Measurements from ENCODE around the gene EP400.
"Not testable (repeated sequence)": the region's sequence is repeated elsewhere in the genome, so short reads cannot be mapped to it uniquely, and the experiment has no call there.

Gene EP400

DNA sequence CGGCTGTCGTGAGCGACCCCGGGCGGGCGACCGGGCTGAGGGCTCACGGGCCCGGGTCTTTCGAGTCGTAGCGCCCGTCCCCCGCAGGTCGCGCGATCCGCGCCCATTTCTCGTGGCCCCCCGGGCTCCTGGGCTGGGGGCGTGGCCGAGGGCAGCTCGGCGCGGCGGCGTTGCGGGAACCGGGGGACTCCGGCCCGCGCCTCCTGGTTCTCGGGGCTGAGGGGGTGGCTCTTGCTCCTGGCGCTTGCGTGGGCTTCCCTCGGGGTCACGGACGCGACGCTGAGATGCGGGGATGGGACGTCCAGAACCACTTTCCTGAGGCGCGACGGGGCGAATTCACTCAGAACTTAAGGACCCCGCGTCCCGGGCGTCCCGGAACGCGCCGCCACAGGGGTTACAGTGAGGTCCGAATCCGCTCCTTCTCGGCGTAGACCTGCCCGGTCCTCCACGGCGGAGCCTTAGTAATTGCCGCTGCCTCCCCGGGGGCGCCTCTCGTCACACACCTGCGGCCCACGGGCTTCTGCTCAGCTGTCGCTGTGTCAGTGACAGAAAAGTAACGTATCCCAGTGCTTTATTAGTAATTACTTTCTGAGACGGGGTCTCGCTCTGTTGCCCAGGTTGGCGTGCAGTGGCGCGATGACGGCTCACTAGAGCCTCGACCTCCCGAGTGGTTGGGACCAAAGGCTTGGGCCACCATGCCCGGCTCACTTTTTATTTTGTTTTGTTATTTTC lies 606 bp downstream of the EP400 start:
- no peak for DNase-seq (ENCODE audit: low read depth in 2 of 2)

DNA sequence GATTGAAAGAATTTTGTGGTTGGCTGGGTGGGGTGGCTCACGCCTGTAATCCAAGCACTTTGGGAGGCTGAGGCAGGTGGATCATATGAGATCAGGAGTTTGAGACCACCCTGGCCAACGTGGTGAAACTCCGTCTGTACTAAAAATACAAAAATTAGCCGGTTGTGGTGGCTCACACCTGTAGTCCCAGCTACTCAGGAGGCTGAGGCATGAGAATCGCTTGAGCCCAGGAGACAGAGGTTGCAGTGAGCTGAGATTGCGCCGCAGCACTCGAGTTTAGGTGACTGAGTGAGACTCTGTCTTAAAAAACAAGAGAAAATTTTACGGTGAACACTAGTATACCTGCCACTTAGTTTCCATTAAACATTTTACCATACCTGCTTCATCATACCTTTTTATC lies 4.1 kb downstream of the EP400 start:
- not testable (repeated sequence) for DNase-seq (ENCODE audit: low read depth in 2 of 2)

DNA sequence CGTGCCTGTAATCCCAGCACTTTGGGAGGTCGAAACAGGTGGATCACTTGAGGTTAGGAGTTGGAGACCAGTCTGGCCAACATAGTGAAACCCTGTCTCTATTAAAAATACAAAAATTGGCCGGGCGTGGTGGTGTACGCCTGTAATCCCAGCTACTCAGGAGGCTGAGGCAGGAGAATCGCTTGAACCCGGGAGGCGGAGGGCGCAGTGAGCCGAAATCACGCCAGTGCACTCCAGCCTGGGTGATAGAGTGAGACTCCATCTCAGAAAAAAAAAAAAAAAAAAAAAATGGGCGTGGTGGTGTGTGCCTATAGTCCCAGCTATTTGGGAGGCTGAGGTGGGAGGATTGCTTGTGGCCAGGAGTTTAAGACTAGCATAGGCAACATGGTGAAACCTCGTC lies 4.7 kb downstream of the EP400 start:
- DNase-seq (ENCODE audit: low read depth in 2 of 2) = not testable (repeated sequence)

DNA sequence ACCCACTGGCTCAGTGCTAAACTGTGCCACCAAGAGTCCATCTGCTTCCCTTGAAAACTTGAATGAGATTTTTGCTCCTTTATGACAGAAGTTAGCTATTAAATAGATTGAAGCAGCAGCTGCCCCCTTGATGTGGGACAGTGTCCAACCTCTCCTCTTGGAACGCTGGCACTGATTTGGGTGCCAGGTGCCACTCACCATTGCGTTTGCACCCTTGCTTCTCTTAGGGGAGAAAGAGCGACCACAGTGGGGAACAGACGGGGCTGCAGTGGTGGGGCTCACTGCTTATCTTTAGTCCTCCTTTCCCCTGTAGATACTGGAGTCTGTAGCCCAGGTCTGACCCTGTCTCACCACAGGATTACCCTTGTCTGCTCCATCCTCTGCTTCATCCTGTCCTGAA lies 9.4 kb downstream of the EP400 start:
- DNase-seq (ENCODE audit: low read depth in 2 of 2) = no peak

DNA sequence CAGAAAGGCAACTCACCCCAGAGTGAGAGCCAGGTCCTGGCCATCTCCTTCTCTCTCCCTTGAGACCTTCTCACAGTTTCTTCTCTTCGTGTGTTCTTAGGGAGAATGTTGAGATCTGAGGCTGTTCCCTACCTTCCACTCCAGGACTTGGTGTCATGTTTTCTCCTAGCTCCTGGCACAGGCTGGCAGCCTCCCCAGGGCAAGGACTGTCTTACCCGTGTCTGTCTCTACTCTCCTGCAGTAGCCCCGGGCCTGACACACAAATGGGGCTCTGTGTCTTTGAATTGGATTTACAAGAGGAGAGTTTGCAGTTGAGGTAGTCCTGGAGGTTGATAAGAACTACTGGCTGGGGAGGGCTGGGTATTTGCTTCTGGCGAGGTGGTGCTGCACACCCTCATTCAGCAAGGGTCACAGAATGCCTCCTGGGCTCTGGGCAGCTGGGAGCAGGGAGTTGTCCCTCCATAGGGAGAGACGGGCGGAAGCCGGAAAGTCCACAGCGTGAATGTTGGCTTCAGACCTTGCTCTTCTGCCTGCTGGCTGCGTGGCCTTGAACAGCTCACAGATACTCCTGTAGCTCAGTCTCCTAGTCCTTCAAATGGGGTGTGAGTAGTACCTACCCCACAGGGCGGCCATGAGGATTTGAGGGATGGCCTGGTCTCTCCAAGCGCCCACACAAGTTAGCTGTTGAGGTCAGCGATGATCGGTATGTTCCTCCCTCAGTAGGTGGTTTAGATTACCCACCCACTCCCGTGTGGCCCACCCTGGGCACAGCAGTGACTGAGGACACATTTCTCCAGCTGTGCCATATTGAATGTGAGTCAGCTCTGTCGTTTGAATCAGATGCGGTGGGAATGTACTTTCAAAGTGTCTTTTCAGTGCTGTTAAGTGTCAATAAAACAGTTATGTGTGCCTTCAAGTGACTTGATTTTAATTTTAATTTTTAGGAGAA lies 10.2 kb downstream of the EP400 start:
- DNase-seq (ENCODE audit: low read depth in 2 of 2) = no peak

DNA sequence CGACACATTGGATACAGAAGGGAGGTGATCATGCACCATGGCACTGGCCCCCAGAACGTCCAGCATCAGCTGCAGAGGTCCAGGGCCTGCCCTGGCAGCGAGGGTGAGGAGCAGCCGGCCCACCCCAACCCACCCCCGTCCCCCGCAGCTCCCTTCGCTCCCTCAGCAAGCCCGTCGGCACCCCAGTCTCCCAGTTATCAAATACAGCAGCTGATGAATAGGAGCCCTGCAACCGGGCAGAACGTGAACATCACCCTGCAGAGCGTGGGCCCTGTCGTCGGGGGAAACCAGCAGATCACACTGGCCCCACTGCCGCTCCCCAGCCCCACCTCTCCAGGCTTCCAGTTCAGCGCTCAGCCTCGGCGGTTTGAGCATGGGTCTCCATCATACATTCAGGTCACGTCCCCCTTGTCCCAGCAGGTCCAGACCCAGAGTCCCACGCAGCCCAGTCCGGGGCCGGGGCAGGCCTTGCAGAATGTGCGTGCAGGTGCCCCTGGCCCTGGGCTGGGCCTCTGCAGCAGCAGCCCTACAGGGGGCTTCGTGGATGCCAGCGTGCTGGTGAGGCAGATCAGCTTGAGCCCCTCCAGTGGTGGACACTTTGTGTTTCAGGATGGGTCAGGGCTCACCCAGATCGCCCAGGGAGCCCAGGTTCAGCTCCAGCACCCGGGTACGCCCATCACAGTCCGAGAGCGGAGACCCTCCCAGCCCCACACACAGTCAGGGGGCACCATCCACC lies 11.0 kb downstream of the EP400 start:
- not testable (repeated sequence) for DNase-seq (ENCODE audit: low read depth in 2 of 2)

DNA sequence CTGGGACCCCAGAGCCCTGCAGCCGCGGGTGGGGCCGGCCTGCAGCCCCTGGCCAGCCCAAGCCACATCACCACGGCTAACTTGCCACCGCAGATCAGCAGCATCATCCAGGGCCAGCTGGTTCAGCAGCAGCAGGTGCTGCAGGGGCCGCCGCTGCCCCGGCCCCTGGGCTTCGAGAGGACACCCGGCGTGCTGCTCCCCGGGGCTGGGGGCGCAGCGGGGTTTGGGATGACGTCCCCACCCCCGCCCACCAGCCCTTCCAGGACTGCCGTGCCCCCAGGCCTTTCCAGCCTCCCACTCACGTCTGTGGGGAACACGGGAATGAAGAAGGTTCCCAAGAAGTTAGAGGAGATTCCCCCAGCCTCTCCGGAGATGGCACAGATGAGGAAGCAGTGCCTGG lies 11.6 kb downstream of the EP400 start:
- DNase-seq (ENCODE audit: low read depth in 2 of 2) = not testable (repeated sequence)

DNA sequence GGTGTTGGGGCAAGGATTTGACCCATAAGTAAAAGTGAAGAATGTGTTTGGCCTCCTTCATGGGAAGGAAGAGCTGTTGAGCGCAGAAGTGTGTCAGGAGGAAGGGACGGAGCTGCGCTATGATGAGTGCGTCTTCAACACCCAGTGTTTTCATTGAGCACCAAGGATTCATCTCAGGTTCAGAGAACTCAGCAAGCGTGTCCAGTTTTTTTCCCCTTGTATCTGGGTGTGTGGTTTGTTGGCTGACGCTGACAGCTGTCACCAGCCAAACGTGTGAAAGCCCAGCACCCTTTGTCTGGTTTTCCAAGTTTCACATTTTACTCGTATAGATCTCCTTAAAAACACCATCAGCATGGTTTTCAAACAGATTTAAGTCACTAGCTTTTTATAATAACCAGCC lies 12.3 kb downstream of the EP400 start:
- DNase-seq (ENCODE audit: low read depth in 2 of 2) = no peak

DNA sequence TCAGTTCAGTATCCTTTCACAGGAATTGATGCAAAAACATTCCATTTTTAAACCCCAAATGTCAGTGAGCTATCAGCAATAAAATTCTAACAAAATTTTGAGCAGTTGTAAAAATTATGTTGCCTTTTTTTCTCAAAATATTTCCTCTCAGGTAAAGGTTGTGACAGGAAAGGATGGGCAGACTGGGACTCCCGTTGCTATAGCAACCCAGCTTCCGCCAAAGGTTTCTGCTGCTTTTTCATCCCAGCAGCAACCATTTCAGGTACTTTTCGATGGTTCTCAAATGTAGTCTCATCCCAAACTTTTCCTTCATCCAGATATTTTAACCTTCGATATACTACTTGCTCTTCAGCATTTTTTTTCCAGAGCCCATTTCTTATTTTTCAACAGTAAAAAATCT lies 13.6 kb downstream of the EP400 start:
- DNase-seq (ENCODE audit: low read depth in 2 of 2) = no peak

DNA sequence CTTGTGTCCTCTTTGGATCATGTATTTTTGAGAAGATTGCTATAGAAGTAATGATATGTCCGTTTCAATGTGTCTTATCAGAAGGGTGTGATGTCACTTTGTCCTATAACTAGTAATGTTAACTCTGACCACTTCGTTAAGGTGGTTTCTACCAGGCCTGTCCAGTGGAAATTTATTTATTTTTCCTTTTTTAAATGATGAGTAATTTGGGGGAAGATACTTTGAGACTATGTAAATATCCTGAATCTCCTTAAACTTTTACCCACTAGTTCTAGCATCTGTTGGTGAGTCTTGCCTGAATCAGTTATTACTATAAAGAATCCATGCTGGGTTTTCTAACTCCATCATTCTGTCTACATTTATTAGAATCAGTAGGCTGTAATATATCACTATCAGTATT lies 15.3 kb downstream of the EP400 start:
- DNase-seq (ENCODE audit: low read depth in 2 of 2) = no peak

DNA sequence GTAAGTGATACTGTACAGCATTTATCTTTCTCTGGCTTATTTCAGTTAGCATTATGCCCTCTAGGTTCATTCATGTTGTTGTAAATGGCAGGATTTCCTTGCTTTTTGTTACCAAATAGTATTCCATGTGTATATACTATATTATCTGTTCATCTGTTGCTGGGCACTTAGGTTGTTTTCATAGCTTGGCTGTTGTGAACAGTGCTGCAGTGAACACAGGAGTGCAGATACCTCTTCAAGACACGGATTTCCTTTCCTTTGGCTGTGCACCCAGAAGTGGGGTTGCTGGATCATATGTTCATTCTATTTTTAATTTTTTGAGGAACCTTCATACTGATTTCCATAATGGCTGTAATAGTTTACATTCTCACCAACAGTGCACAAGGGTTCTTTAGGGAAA lies 21.5 kb downstream of the EP400 start:
- DNase-seq (ENCODE audit: low read depth in 2 of 2) = no peak

DNA sequence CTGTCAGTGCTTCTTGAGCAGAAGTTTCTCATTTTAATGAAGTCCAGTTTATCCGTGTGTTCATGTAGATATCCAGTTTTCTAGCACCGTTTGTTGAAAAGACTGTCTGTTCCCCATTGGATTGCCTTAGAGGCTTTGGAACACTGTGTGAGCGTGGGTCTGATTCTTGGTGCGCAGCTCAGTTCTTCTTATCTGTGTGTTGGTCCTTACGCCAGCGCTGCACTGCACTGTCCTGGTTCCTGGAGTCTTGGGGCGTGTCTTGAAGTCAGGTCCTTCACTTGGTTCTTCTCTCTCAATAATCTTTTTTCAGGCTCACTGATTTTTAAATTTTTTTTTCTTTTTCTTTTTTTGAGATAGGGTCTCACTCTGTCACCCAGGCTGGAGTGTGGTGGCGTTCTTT lies 25.5 kb downstream of the EP400 start:
- no peak for DNase-seq (ENCODE audit: low read depth in 2 of 2)

DNA sequence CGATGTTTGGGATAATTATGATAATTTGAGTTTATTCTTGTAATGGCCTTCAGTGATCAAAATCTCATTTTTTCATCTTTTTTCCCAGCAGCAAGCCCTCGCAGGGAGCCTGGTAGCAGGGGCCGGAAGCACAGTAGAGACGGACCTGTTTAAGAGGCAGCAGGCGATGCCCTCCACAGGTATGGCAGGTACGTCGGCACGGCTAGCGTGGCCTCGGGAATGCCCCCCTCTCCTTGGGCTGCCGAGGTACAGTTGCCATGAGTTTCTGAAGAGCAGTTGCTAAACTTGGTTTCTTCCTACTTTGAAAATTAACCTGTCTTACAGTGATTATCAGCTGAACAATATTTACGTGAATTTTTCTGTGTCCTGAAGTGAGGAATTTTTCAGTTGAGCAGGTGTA lies 29.9 kb downstream of the EP400 start:
- DNase-seq (ENCODE audit: low read depth in 2 of 2) = no peak

DNA sequence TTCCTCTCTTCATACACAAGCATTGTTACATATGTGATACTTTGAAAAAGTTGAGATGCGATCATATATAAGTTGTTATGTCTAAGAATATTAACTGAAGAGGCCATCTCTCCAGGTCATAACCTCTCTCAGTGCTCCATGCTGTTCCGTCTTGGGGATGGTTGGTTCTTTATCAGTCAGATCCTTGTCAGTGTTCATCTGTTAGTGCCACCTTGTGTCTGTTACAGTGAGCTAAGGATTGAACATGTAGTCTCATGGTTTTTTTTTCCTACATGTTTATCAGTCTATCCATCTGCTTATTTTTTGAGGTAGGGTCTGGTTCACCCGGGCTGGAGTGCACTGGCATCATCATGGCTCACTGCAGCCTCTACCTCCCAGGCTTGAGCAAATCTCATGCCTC lies 30.5 kb downstream of the EP400 start:
- no peak for DNase-seq (ENCODE audit: low read depth in 2 of 2)

DNA sequence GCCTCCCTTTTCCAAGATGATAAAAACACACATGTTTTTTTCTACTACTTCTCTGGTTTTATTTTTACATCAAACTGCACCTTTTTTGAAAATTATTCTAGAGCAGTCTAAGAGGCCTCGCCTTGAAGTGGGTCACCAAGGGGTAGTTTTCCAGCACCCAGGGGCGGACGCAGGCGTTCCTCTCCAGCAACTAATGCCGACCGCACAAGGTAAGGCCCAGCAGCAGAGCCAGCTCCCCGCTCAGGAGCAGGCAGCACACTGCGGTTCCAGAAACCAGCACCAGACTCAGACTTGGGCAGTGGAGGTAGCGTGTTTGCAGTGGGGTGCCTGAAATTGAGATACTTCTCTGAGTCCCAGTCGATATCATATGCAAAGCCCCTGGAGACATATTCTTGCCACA lies 31.6 kb downstream of the EP400 start:
- no peak for DNase-seq (ENCODE audit: low read depth in 2 of 2)

DNA sequence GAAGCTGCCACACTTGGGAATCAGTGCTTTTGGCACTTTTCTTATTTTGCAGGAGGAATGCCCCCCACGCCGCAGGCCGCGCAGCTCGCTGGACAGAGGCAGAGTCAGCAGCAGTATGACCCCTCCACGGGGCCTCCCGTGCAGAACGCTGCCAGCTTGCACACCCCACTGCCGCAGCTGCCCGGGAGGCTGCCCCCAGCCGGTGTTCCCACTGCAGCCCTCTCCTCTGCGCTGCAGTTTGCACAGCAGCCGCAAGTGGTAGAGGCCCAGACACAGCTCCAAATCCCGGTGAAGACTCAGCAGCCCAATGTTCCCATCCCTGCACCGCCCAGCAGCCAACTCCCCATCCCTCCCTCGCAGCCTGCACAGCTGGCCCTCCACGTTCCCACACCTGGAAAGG lies 32.3 kb downstream of the EP400 start:
- DNase-seq (ENCODE audit: low read depth in 2 of 2) = no peak

DNA sequence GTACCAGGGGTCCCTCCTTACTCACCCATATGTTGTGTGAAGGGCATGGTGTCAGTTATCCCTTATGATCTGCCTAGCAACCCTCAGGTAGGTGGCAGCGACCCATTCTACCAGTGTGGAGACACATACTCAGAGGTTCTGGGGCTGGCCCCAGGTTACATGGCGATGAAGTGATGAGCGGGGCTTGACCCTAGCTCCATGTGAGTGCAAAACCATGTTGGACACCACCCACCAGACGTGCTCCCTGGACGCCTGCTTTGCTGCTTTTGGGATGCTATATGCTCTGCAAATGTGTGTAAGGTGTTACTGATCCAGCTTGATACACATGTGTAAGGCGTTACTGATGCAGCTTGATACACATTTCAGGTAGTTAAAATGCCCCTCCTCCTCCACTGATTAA lies 33.3 kb downstream of the EP400 start:
- DNase-seq (ENCODE audit: low read depth in 2 of 2) = no peak

DNA sequence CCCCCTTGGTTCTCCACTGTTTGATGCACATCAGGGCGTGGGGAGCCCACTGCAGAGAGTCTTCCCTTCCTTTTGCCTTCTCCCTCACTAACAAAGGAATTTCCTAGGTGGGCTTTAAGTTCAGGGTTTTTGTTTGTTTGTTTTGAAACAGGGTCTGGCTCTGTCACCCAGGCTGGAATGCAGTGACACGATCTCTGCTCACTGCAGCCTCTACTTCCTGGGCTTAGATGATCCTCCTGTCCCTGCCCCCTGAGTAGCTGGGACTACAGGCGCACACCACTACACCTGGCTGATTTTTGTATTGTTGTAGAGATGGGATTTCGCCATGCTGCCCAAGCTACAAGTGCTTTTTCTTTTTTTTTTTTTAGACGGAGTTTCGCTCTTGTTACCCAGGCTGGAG lies 33.8 kb downstream of the EP400 start:
- no peak for DNase-seq (ENCODE audit: low read depth in 2 of 2)

DNA sequence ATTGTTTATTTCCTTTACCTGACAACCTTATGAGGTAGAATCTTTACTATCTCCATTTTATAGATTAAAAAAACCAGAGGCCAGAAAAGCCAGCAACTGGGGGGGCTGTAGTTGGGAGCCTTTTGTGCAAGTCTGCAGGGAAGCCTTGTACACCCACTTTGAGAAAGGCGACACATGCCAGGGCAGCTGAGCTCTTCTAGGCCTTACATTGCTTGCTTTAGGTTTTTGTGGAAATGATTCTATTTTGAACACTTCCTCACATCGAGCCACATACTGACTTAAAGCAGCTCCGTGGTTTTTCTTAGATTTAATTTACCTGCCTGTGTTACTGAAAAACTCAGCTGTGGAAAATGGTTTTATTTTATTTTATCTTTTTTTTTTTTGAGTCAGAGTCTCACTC lies 34.6 kb downstream of the EP400 start:
- DNase-seq (ENCODE audit: low read depth in 2 of 2) = no peak

DNA sequence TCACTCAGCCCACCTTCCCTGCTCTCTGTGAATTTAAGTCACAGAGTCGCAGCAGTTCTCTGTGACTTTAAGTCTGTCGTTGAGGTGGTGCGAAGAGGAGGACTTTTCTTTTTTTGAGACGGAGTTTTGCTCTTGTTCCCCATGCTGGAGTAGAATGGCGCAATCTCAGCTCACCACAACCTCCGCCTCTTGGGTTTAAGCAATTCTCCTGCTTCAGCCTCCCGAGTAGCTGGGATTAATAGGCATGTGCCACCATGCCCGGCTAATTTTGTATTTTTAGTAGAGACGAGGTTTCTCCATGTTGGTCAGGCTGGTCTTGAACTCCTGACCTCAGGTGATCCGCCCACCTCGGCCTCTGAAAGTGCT lies 35.8 kb downstream of the EP400 start:
- DNase-seq (ENCODE audit: low read depth in 2 of 2) = not testable (repeated sequence)

DNA sequence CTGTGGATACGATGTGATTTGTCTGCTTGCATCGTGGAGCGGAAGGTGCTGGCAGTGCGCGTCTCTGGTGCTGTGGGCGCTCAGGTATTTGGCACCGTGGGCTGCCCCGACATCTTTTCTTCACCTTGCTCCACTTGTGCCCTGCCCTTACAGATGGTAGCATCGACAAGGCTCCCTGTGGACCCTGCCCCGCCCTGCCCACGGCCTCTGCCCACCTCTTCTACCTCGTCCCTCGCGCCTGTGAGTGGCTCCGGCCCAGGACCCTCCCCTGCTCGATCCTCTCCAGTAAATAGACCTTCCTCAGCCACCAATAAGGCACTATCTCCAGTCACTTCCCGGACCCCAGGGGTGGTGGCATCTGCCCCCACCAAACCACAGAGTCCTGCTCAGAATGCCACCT lies 36.6 kb downstream of the EP400 start:
- DNase-seq (ENCODE audit: low read depth in 2 of 2) = no peak

DNA sequence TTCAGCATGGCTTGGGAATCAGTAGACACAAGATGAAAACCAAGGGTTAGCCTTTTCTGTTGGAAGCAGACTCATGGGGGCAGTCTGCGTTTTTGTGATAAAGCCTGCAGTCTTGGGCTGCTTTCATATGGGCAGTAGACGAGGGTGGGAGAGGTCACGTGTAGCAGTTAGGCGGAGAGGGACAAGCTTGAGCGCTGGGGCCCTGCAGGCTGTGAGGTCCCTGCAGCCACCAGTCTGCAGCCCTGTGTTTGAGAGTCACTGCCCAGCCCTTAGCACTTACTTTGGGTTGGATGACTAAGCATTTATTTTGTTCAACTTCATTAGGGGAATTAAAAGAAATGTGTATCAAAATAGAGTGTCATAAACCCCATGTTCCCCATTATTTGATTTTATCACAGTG lies 37.2 kb downstream of the EP400 start:
- DNase-seq (ENCODE audit: low read depth in 2 of 2) = no peak

DNA sequence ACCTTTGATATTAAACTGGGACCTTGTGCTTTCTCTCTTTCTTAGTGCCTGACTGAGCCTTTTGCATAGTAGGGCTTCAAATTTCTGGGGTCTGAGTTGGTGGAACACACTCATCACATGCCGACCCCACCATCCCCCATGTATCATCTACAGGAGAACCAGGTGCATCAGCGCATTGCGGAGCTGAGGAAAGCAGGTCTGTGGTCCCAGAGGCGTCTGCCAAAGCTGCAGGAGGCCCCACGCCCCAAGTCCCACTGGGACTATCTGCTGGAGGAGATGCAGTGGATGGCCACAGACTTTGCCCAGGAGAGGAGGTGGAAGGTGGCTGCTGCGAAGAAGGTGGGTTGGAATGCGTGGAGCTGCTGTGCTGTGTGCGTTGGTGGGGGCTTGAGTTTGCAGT lies 37.8 kb downstream of the EP400 start:
- no peak for DNase-seq (ENCODE audit: low read depth in 2 of 2)
